ENCODE data around the gene PHACTR3. TPM values are rescaled to one million over a fixed set of nuclear protein-coding genes. Genes with fewer than 3 reads are reported as not detected.

The PHACTR3 gene
- total and polyA plus RNA-seq, 2 donors: 0.62 to 2.7 TPM

- DNase-seq (ENCODE audit: extremely low spot score): no peak
- WGBS: 82% methylated on average over 8 of the region's 8 CpGs
Observed at GRCh38 chr20:59824711-59825562, 220.6 kb downstream of the PHACTR3 start.

GRCh38 chr20:59825563-59825920 is 221.2 kb downstream of the PHACTR3 start:
- DNase-seq (ENCODE audit: extremely low spot score): no peak
- no peaks in the 10 kb centered on the region for H3K4me1 ChIP-seq (ENCODE audit: insufficient read depth)
- no peak overlapping the region for H3K4me3 ChIP-seq (ENCODE audit: low read depth, low read length)
- H3K27ac ChIP-seq (ENCODE audit: low read depth): no peak overlapping the region
- 95% methylated on average over 4 of the region's 4 CpGs for WGBS
- no peaks in the 10 kb centered on the region for H3K36me3 ChIP-seq (ENCODE audit: insufficient read depth)

More at GRCh38 chr20:59824711-59825562, 220.6 kb downstream of the PHACTR3 start:
- Histone ChIP-seq H3K36me3 (ENCODE audit: insufficient read depth) (no peaks in the 10 kb centered on the region), H3K4me3 (ENCODE audit: low read depth, low read length) (no peak overlapping the region), H3K27ac (ENCODE audit: low read depth) (no peak overlapping the region), H3K4me1 (ENCODE audit: insufficient read depth) (no peaks in the 10 kb centered on the region)

GRCh38 chr20:59825944-59826759 is 221.8 kb downstream of the PHACTR3 start:
- Histone ChIP-seq H3K4me3 (ENCODE audit: low read depth, low read length) (no peak overlapping the region), H3K27ac (ENCODE audit: low read depth) (no peak overlapping the region), H3K36me3 (ENCODE audit: insufficient read depth) (no peaks in the 10 kb centered on the region), H3K4me1 (ENCODE audit: insufficient read depth) (no peaks in the 10 kb centered on the region)
- WGBS: 82% methylated on average over 11 of the region's 11 CpGs
- no peak for DNase-seq (ENCODE audit: extremely low spot score)

GRCh38 chr20:59827138-59828056 is 223.1 kb downstream of the PHACTR3 start:
- DNase-seq (ENCODE audit: extremely low spot score): no peak
- WGBS: 82% methylated on average over 16 of the region's 16 CpGs
- no peaks in the 10 kb centered on the region for H3K4me1 ChIP-seq (ENCODE audit: insufficient read depth)
- no peaks in the 10 kb centered on the region for H3K36me3 ChIP-seq (ENCODE audit: insufficient read depth)
- no peak overlapping the region for H3K4me3 ChIP-seq (ENCODE audit: low read depth, low read length)
- H3K27ac ChIP-seq (ENCODE audit: low read depth): no peak overlapping the region

GRCh38 chr20:59828125-59829053 is 224.0 kb downstream of the PHACTR3 start:
- DNase-seq (ENCODE audit: extremely low spot score): no peak
- no peaks in the 10 kb centered on the region for H3K36me3 ChIP-seq (ENCODE audit: insufficient read depth)
- H3K4me3 ChIP-seq (ENCODE audit: low read depth, low read length): no peak overlapping the region
- 90% methylated on average over 15 of the region's 15 CpGs for WGBS
- no peak overlapping the region for H3K27ac ChIP-seq (ENCODE audit: low read depth)
- H3K4me1 ChIP-seq (ENCODE audit: insufficient read depth): no peaks in the 10 kb centered on the region

- DNase-seq (ENCODE audit: extremely low spot score): no peak
- Histone ChIP-seq H3K4me3 (ENCODE audit: low read depth, low read length) (no peak overlapping the region), H3K36me3 (ENCODE audit: insufficient read depth) (no peaks in the 10 kb centered on the region), H3K27ac (ENCODE audit: low read depth) (no peak overlapping the region), H3K4me1 (ENCODE audit: insufficient read depth) (no peaks in the 10 kb centered on the region)
- 77% methylated on average over 19 of the region's 19 CpGs for WGBS
Observed at GRCh38 chr20:59829054-59829785, 224.9 kb downstream of the PHACTR3 start.

GRCh38 chr20:59829786-59830664 is 225.7 kb downstream of the PHACTR3 start:
- H3K4me3 ChIP-seq (ENCODE audit: low read depth, low read length): no peak overlapping the region

GRCh38 chr20:59830665-59831023 is 226.3 kb downstream of the PHACTR3 start:
- DNase-seq (ENCODE audit: extremely low spot score): no peak
- 73% methylated on average over 6 of the region's 6 CpGs for WGBS

More at GRCh38 chr20:59829786-59830664, 225.7 kb downstream of the PHACTR3 start:
- Histone ChIP-seq H3K27ac (ENCODE audit: low read depth) (no peak overlapping the region), H3K4me1 (ENCODE audit: insufficient read depth) (no peaks in the 10 kb centered on the region), H3K36me3 (ENCODE audit: insufficient read depth) (no peaks in the 10 kb centered on the region)
- WGBS: 80% methylated on average over 12 of the region's 12 CpGs
- no peak for DNase-seq (ENCODE audit: extremely low spot score)

GRCh38 chr20:59831024-59831915 is 226.9 kb downstream of the PHACTR3 start:
- 73% methylated on average over 23 of the region's 23 CpGs for WGBS
- no peak for DNase-seq (ENCODE audit: extremely low spot score)
- no peaks in the 10 kb centered on the region for H3K4me1 ChIP-seq (ENCODE audit: insufficient read depth)
- H3K27ac ChIP-seq (ENCODE audit: low read depth): no peak overlapping the region
- no peak overlapping the region for H3K4me3 ChIP-seq (ENCODE audit: low read depth, low read length)
- H3K36me3 ChIP-seq (ENCODE audit: insufficient read depth): no peaks in the 10 kb centered on the region

More at GRCh38 chr20:59830665-59831023, 226.3 kb downstream of the PHACTR3 start:
- no peak overlapping the region for H3K27ac ChIP-seq (ENCODE audit: low read depth)
- H3K4me3 ChIP-seq (ENCODE audit: low read depth, low read length): no peak overlapping the region
- no peaks in the 10 kb centered on the region for H3K36me3 ChIP-seq (ENCODE audit: insufficient read depth)
- H3K4me1 ChIP-seq (ENCODE audit: insufficient read depth): no peaks in the 10 kb centered on the region

- no peak overlapping the region for H3K4me3 ChIP-seq (ENCODE audit: low read depth, low read length)
- no peaks in the 10 kb centered on the region for H3K4me1 ChIP-seq (ENCODE audit: insufficient read depth)
- WGBS: 60% methylated on average over 3 of the region's 3 CpGs
- no peaks in the 10 kb centered on the region for H3K36me3 ChIP-seq (ENCODE audit: insufficient read depth)
- DNase-seq (ENCODE audit: extremely low spot score): no peak
- no peak overlapping the region for H3K27ac ChIP-seq (ENCODE audit: low read depth)
Observed at GRCh38 chr20:59831916-59832270, 227.6 kb downstream of the PHACTR3 start.
